ENCODE data around the gene RYR3. TPM values are rescaled to one million over a fixed set of nuclear protein-coding genes. Genes with fewer than 3 reads are reported as not detected.

The RYR3 gene
- total and polyA plus RNA-seq, 10 of the 15 experiments (the other 5 are each of a cell fraction or from before 2014, with no cell fraction given): under 0.01 to 0.44 (median 0.16) TPM; not detected in 5

DNA sequence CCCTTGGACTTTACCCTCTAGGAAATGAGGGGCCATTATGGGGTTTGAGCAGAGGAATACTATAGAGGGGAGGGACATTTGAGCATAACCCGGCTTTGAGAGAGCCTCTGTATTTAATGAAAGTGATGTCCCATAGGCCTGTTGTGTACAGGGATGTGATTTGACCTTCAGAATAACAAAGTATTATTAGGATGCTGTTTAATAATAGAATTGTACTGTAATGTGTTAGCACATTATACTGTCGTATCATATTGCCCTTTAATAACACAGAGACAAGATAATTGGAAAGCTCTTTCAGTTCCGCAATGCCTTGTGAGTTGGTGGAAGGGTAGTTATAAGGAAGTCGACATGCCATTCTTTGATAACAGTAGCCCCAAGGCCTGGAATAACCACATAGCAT lies 328.3 kb downstream of the RYR3 start (continued):
- TF ChIP-seq, protein P1, sequence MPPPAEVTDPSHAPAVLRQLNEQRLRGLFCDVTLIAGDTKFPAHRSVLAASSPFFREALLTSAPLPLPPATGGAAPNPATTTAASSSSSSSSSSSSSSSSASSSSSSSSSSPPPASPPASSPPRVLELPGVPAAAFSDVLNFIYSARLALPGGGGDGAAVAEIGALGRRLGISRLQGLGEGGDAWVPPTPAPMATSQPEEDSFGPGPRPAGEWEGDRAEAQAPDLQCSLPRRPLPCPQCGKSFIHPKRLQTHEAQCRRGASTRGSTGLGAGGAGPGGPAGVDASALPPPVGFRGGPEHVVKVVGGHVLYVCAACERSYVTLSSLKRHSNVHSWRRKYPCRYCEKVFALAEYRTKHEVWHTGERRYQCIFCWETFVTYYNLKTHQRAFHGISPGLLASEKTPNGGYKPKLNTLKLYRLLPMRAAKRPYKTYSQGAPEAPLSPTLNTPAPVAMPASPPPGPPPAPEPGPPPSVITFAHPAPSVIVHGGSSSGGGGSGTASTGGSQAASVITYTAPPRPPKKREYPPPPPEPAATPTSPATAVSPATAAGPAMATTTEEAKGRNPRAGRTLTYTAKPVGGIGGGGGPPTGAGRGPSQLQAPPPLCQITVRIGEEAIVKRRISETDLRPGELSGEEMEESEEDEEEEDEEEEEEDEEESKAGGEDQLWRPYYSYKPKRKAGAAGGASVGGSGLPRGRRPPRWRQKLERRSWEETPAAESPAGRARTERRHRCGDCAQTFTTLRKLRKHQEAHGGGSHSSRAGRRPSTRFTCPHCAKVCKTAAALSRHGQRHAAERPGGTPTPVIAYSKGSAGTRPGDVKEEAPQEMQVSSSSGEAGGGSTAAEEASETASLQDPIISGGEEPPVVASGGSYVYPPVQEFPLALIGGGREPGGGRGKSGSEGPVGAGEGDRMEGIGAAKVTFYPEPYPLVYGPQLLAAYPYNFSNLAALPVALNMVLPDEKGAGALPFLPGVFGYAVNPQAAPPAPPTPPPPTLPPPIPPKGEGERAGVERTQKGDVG (CRISPR knock-in tag; IDR thresholded peaks at IDR 0.05): no peak

DNA sequence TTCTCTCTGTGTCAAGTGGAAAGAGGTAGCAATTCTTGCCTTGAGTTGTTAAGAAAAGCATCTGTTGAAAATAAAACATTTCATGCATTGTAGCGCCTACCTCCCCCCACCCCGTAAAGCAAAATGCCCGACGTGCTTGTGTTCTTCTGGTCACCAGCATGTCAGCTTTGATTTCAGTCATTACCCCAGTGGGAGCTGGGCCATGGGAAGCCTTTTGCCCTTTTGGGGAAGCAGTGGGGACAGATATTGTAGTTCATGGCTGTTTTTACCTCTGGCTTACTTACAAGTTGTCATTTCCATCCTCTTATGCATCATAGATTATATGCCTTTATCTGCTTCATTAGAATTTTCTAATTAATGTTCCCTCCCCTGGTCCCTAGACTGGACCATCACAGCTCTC lies 328.7 kb downstream of the RYR3 start:
- no peaks in the 10 kb centered on the region for H3K9me3 ChIP-seq (replicated peaks; ENCODE audit: control insufficient read depth, insufficient read depth, low read length)
- ChIA-PET POLR2A (no interaction called here), RAD21 (ENCODE audit: unreplicated experiment) (no interaction called here), SMC1A (ENCODE audit: uncharacterized antibody, unreplicated experiment) (no interaction called here), CTCF (no interaction called here)
- H3K27me3 ChIP-seq (replicated peaks in 1 of 2; ENCODE audit: control insufficient read depth in 2 of 2, insufficient read depth in 2 of 2, low read length in 1 of 2): peaks cover 5 to 10% of the 10 kb centered on the region in 2 experiments
- DNase-seq (ENCODE audit: low read depth, low spot score) (no peak), ATAC-seq (no peak), FAIRE-seq (no peak)
- TF ChIP-seq, protein P2, sequence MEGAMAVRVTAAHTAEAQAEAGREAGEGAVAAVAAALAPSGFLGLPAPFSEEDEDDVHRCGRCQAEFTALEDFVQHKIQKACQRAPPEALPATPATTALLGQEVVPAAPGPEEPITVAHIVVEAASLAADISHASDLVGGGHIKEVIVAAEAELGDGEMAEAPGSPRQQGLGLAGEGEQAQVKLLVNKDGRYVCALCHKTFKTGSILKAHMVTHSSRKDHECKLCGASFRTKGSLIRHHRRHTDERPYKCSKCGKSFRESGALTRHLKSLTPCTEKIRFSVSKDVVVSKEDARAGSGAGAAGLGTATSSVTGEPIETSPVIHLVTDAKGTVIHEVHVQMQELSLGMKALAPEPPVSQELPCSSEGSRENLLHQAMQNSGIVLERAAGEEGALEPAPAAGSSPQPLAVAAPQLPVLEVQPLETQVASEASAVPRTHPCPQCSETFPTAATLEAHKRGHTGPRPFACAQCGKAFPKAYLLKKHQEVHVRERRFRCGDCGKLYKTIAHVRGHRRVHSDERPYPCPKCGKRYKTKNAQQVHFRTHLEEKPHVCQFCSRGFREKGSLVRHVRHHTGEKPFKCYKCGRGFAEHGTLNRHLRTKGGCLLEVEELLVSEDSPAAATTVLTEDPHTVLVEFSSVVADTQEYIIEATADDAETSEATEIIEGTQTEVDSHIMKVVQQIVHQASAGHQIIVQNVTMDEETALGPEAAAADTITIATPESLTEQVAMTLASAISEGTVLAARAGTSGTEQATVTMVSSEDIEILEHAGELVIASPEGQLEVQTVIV (IDR thresholded peaks at IDR 0.05; ENCODE audit: borderline replicate concordance, partially characterized antibody): no peak
- TF ChIP-seq, protein P3, sequence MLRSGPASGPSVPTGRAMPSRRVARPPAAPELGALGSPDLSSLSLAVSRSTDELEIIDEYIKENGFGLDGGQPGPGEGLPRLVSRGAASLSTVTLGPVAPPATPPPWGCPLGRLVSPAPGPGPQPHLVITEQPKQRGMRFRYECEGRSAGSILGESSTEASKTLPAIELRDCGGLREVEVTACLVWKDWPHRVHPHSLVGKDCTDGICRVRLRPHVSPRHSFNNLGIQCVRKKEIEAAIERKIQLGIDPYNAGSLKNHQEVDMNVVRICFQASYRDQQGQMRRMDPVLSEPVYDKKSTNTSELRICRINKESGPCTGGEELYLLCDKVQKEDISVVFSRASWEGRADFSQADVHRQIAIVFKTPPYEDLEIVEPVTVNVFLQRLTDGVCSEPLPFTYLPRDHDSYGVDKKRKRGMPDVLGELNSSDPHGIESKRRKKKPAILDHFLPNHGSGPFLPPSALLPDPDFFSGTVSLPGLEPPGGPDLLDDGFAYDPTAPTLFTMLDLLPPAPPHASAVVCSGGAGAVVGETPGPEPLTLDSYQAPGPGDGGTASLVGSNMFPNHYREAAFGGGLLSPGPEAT (IDR thresholded peaks at IDR 0.05; ENCODE audit: low read depth): no peak
- intact Hi-C loops (cut with micrococcal nuclease; ENCODE audit: unreplicated experiment): no loop called here
- no peak overlapping the region for H3K9ac ChIP-seq (ENCODE audit: control insufficient read depth, insufficient read depth, low read length)
- no TSS peak for BruUV-seq (replicated peaks)
- in situ Hi-C loops (cut with MboI): no loop called here
- no peak overlapping the region for H3K4me3 ChIP-seq
- 54% methylated on average over 4 of the region's 4 CpGs for WGBS (ENCODE audit: insufficient coverage, insufficient replicate concordance, low lambda C conversion rate, missing lambda C conversion rate)
- H3K4me2 ChIP-seq (ENCODE audit: control insufficient read depth, insufficient read depth): no peak overlapping the region
- no peaks in the 10 kb centered on the region for H4K20me1 ChIP-seq (ENCODE audit: control insufficient read depth, insufficient read depth)
- no peaks in the 10 kb centered on the region for H3K4me1 ChIP-seq (ENCODE audit: control insufficient read depth, insufficient read depth, low read length)
- no peaks in the 10 kb centered on the region for H3K79me2 ChIP-seq (ENCODE audit: control insufficient read depth, insufficient read depth, low read length)
- H3K36me3 ChIP-seq (ENCODE audit: control insufficient read depth in 2 of 2, insufficient read depth in 2 of 2, low read length in 1 of 2): no peaks in the 10 kb centered on the region
- H3K27ac ChIP-seq (ENCODE audit: control insufficient read depth, insufficient read depth): no peak overlapping the region
- H2AFZ ChIP-seq (ENCODE audit: control insufficient read depth, low read depth, low read length): no peak overlapping the region
